ENCODE data around the gene DRAXIN. TPM values are rescaled to one million over a fixed set of nuclear protein-coding genes. Genes with fewer than 3 reads are reported as not detected.

Gene DRAXIN
- total RNA-seq, 1 donor = not detected

DNA sequence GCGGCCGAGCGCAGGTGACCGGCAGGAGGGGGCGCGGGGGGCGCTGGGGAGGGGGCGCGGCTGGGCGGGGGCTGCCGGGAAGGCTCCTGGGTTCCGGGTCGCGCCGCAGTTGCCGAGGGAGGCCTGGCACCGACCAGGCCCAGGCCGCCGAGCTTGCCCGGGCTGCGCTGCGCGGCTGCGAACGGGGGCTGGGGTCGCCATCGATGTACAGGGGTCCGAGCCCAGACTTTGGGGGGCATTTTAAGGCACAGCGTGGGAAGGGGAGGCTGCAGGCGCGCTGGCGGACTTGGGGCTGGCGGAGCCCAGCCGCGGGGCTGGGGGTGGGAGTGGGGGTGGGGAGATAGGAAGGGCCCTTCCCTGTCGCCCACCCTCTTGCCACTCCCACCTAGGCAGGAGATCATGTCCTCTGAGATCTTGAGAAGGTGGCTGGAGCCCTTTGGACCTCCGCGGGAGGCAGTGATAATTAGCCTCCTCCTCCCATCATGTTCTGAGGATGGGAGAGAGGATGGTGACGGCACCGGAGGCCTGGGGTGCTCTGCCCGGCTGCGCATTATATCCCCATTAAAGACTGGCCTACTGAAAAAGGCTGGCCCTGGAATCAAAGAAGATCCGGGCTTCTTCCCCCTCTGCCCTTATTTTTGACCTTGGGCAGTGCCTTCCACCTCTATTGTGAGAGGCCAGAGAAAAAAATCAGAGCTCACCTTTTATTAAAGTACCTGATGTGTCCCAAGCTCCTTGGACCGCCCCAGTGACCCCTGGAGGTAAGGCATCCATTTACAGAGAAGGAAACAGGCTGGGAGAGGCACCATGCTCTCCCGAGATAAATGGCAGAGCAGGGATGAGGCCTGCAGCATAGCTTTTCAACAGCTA, 36.3 kb upstream of the DRAXIN start:
- no peak for DNase-seq (ENCODE audit: low read depth)
- no peak for TF ChIP-seq CTCF (IDR thresholded peaks at IDR 0.05; ENCODE audit: insufficient read depth, low read depth, low read length)
- H3K4me3 ChIP-seq (ENCODE audit: low read depth, low read length) = peak overlapping the region; percentile 80

- no peak for TF ChIP-seq CTCF (IDR thresholded peaks at IDR 0.05; ENCODE audit: insufficient read depth, low read depth, low read length)
- no peak overlapping the region for H3K4me3 ChIP-seq (ENCODE audit: low read depth, low read length)
- DNase-seq (ENCODE audit: low read depth) = no peak
These were observed 33.9 kb upstream of the DRAXIN start for GRCh38 chr1:11657654-11658053.

GRCh38 chr1:11658542-11658941, 33.0 kb upstream of the DRAXIN start:
- no peak for TF ChIP-seq CTCF (IDR thresholded peaks at IDR 0.05; ENCODE audit: insufficient read depth, low read depth, low read length)
- no peak for DNase-seq (ENCODE audit: low read depth)
- no peak overlapping the region for H3K4me3 ChIP-seq (ENCODE audit: low read depth, low read length)

DNA sequence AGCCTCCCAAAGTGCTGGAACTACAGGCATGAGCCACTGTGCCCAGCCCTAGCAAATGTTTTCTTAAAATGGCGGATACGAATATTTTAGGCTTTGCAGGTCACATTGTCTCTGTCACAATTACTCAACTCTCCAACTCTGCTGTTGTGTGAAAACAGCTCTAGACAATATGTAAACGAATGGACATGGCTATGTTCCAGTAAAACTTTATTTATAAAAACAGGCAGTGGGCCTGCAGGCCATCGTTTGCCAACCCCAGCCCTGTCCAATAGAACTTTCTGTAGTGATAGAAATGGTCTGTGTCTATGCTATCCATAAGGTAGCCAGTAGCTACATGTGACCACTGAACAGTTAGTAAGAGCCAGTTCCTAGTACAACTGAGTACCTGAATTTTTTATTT, 31.8 kb upstream of the DRAXIN start:
- DNase-seq (ENCODE audit: low read depth) = no peak
- TF ChIP-seq CTCF (IDR thresholded peaks at IDR 0.05; ENCODE audit: insufficient read depth, low read depth, low read length) = no peak
- no peak overlapping the region for H3K4me3 ChIP-seq (ENCODE audit: low read depth, low read length)

GRCh38 chr1:11661103-11661502, 30.4 kb upstream of the DRAXIN start:
- no peak overlapping the region for H3K4me3 ChIP-seq (ENCODE audit: low read depth, low read length)
- no peak for TF ChIP-seq CTCF (IDR thresholded peaks at IDR 0.05; ENCODE audit: insufficient read depth, low read depth, low read length)
- DNase-seq (ENCODE audit: low read depth) = no peak

GRCh38 chr1:11664336-11665065, 27.0 kb upstream of the DRAXIN start:
- no peak for TF ChIP-seq CTCF (IDR thresholded peaks at IDR 0.05; ENCODE audit: insufficient read depth, low read depth, low read length)
- peak overlapping the region; percentile 62 for H3K4me3 ChIP-seq (ENCODE audit: low read depth, low read length)
- DNase-seq (ENCODE audit: low read depth) = peak; percentile 36
